Trophoblast cell (in vitro differentiated cells and primary cell): ENCODE results near the gene LOXL1.

ENCODE experiments used
- DNase-seq, 2 donors: peaks; one replicate each; pipeline ENCODE4 v3.0.0-alpha.2; 2016
- H2AFZ ChIP-seq: 2 replicates; pipeline ENCODE4 v1.6.1; 2013; ENCODE audit warnings: low read length, moderate library complexity, mild to moderate bottlenecking; ENCODE audit not compliant: insufficient read depth, poor library complexity
- H2AK5ac ChIP-seq: 2 replicates; pipeline ENCODE4 v1.6.1; 2013; ENCODE audit warnings: mild to moderate bottlenecking, low read length
- H2BK120ac ChIP-seq: 2 replicates; pipeline ENCODE4 v1.6.1; 2013; ENCODE audit warnings: low read length, mild to moderate bottlenecking, moderate library complexity; ENCODE audit not compliant: insufficient read depth, poor library complexity
- H2BK12ac ChIP-seq: 2 replicates; pipeline ENCODE4 v1.6.1; 2013; ENCODE audit warnings: mild to moderate bottlenecking, low read length, moderate library complexity
- H2BK5ac ChIP-seq: 2 replicates; pipeline ENCODE4 v1.6.1; 2013; ENCODE audit warnings: low read length, low read depth, moderate library complexity, mild to moderate bottlenecking; ENCODE audit not compliant: poor library complexity
- H3K14ac ChIP-seq: 2 replicates; pipeline ENCODE4 v1.6.1; 2013; ENCODE audit warnings: mild to moderate bottlenecking, low read length
- H3K18ac ChIP-seq: 2 replicates; pipeline ENCODE4 v1.6.1; 2013; ENCODE audit warnings: mild to moderate bottlenecking, low read length
- H3K23ac ChIP-seq: 2 replicates; pipeline ENCODE4 v1.6.1; 2013; ENCODE audit warnings: low read length
- H3K27ac ChIP-seq: 2 replicates; pipeline ENCODE4 v1.5.1; 2013; ENCODE audit warnings: low read depth, mild to moderate bottlenecking, inconsistent platforms, low read length, moderate library complexity
- H3K27me3 ChIP-seq: 2 replicates; pipeline ENCODE4 v1.6.1; 2013; ENCODE audit warnings: inconsistent platforms, mild to moderate bottlenecking, low read length, moderate library complexity; ENCODE audit not compliant: insufficient read depth
- H3K36me3 ChIP-seq, 2 experiments: 1 replicate in 1 of 2; 2 replicates in 1 of 2; pipeline ENCODE4 v1.6.1; 2013; ENCODE audit warnings: low read length in 2 of 2, mild to moderate bottlenecking in 2 of 2, moderate library complexity in 1 of 2; ENCODE audit not compliant: insufficient read depth in 2 of 2, control insufficient read depth in 1 of 2
- H3K4ac ChIP-seq: 2 replicates; pipeline ENCODE4 v1.6.1; 2013; ENCODE audit warnings: low read depth, mild to moderate bottlenecking, low read length, moderate library complexity
- H3K4me1 ChIP-seq, 2 experiments: 1 replicate in 1 of 2; 2 replicates in 1 of 2; pipeline ENCODE4 v1.6.1; 2013; ENCODE audit warnings: low read length in 2 of 2, mild to moderate bottlenecking in 2 of 2, moderate library complexity in 1 of 2; ENCODE audit not compliant: insufficient read depth in 2 of 2, control insufficient read depth in 1 of 2
- H3K4me2 ChIP-seq: 2 replicates; pipeline ENCODE4 v1.6.1; 2013; ENCODE audit warnings: inconsistent platforms, mild to moderate bottlenecking, low read length, moderate library complexity
- H3K4me3 ChIP-seq: 2 replicates; pipeline ENCODE4 v1.5.1; 2013; ENCODE audit warnings: mild to moderate bottlenecking, low read depth, low read length, inconsistent platforms
- H3K79me1 ChIP-seq: one replicate; pipeline ENCODE4 v1.6.1; 2013; ENCODE audit warnings: low read length
- H3K79me2 ChIP-seq: 2 replicates; pipeline ENCODE4 v1.6.1; 2013; ENCODE audit warnings: low read length, mild to moderate bottlenecking; ENCODE audit not compliant: control insufficient read depth, insufficient read depth, poor library complexity
- H3K9ac ChIP-seq: 2 replicates; pipeline ENCODE4 v1.6.1; 2013; ENCODE audit warnings: mild to moderate bottlenecking, low read length
- H3K9me3 ChIP-seq: 2 replicates; pipeline ENCODE4 v1.6.1; 2013; ENCODE audit warnings: low read depth, mild to moderate bottlenecking, control low read depth, inconsistent platforms, low read length; ENCODE audit not compliant: insufficient read depth
- H4K12ac ChIP-seq: 2 replicates; pipeline ENCODE4 v1.6.1; 2013; ENCODE audit warnings: low read depth, mild to moderate bottlenecking, low read length, moderate library complexity
- H4K8ac ChIP-seq: 2 replicates; pipeline ENCODE4 v1.6.1; 2013; ENCODE audit warnings: low read depth, mild to moderate bottlenecking, low read length, moderate library complexity
- H4K91ac ChIP-seq: one replicate; pipeline ENCODE4 v1.6.1; 2013; ENCODE audit warnings: low read depth, mild to moderate bottlenecking, low read length, moderate library complexity
- WGBS: extraction: QIAGEN DNeasy Blood & Tissue Kit; methylation state at CpG from one replicate; pipeline ENCODE4 v1.1.7; 2013; ENCODE audit warnings: missing lambda C conversion rate; ENCODE audit not compliant: insufficient read length, insufficient coverage; ENCODE audit errors: extremely low coverage; 5-methylcytosine and 5-hydroxymethylcytosine counted together

Gene LOXL1

GRCh38 chr15:73965758-73966113 lies 39.5 kb downstream of the LOXL1 start:
- H2BK120ac ChIP-seq = no peak overlapping the region
- no peak overlapping the region for H2AFZ ChIP-seq
- H4K91ac ChIP-seq = no peak overlapping the region
- no peak overlapping the region for H3K4me3 ChIP-seq
- no peaks in the 10 kb centered on the region for H3K79me2 ChIP-seq
- no peaks in the 10 kb centered on the region for H3K36me3 ChIP-seq
- DNase-seq = no peak
- no peak overlapping the region for H3K18ac ChIP-seq
- no CpG with 5 or more reads among the region's 2 CpGs for WGBS
- H3K14ac ChIP-seq = no peak overlapping the region
- H3K9me3 ChIP-seq = no peaks in the 10 kb centered on the region
- H2BK5ac ChIP-seq = no peak overlapping the region
- no peak overlapping the region for H3K4ac ChIP-seq
- H3K9ac ChIP-seq = no peak overlapping the region
- H3K4me1 ChIP-seq = peaks cover 3 to 12% of the 10 kb centered on the region in 2 experiments
- no peaks in the 10 kb centered on the region for H3K27me3 ChIP-seq
- no peak overlapping the region for H2AK5ac ChIP-seq
- H2BK12ac ChIP-seq = no peak overlapping the region
- no peak overlapping the region for H3K23ac ChIP-seq
- no peak overlapping the region for H4K8ac ChIP-seq
- no peak overlapping the region for H3K4me2 ChIP-seq
- no peak overlapping the region for H4K12ac ChIP-seq
- H3K79me1 ChIP-seq = no peaks in the 10 kb centered on the region
- H3K27ac ChIP-seq = no peak overlapping the region

DNA sequence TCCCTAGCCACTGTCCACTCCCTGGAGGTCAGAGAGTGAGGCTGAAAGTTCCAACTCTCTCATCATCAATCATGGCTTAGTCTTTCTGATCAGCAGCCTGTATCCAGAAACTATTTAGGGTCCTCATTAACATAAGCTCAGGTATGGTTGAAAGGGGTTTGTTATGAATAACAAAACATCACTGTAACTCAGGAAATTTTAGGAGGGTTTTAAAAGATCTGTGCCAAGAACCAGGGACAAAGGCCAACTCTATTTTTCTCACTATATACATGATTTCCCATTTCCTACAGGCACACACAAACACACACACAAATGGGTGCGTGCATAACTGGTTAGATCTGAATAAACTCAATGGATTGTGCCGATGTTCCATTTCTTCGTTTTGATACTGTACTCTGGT lies 42.2 kb downstream of the LOXL1 start:
- Histone ChIP-seq H2BK5ac (no peak overlapping the region), H3K23ac (no peak overlapping the region), H3K36me3 (no peaks in the 10 kb centered on the region), H3K4me1 (peaks cover 3 to 12% of the 10 kb centered on the region in 2 experiments), H3K14ac (no peak overlapping the region), H3K9me3 (no peaks in the 10 kb centered on the region), H3K9ac (no peak overlapping the region), H3K4me3 (no peak overlapping the region), H4K91ac (no peak overlapping the region), H2BK12ac (no peak overlapping the region), H2AFZ (no peak overlapping the region), H3K27me3 (no peaks in the 10 kb centered on the region), H3K27ac (no peak overlapping the region), H3K79me1 (no peaks in the 10 kb centered on the region), H4K12ac (no peak overlapping the region), H3K4me2 (no peak overlapping the region), H3K79me2 (no peaks in the 10 kb centered on the region), H3K4ac (no peak overlapping the region), H3K18ac (no peak overlapping the region), H4K8ac (no peak overlapping the region), H2AK5ac (no peak overlapping the region), H2BK120ac (no peak overlapping the region)
- no peak for DNase-seq
- WGBS = no CpG with 5 or more reads among the region's 3 CpGs

DNA sequence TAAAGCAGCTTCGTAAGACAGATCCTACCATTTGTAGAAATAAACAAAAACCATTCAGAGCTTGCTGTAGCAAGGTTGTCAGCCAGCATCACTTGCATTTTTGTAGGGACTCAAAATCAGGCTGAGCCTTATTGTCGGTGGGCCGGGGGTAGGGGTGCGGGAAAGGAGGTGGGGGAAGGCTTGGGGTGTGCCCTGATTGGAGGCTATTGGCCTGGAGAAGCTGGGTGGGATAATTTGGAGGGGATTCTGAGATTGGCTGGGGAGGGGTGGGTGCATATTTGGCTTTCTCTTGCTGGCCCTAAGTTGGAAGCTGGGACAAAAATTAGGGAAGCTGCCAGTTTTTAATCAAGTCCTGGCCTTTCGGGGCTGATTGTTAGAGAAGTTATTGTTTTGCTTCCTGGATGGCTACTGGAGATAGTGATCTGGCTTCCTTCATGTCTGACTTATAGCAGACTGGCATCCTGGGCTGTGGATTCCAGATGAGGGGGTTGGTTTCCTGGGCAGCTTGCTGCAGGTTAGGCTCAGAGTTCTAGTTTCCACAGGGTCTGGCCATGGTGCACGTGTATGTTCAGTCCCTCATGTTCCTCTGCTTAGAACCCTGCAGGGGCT lies 43.0 kb downstream of the LOXL1 start:
- Histone ChIP-seq H2BK5ac (no peak overlapping the region), H3K79me1 (no peaks in the 10 kb centered on the region), H3K18ac (no peak overlapping the region), H3K23ac (no peak overlapping the region), H3K27ac (no peak overlapping the region), H4K8ac (no peak overlapping the region), H2AFZ (no peak overlapping the region), H3K9ac (no peak overlapping the region), H2BK12ac (no peak overlapping the region), H3K36me3 (no peaks in the 10 kb centered on the region), H4K91ac (peak overlapping the region; percentile 16), H3K79me2 (no peaks in the 10 kb centered on the region), H3K27me3 (no peaks in the 10 kb centered on the region), H4K12ac (no peak overlapping the region), H2BK120ac (no peak overlapping the region), H3K4ac (no peak overlapping the region), H3K4me1 (peaks cover 3 to 12% of the 10 kb centered on the region in 2 experiments), H3K4me3 (no peak overlapping the region), H3K9me3 (no peaks in the 10 kb centered on the region), H3K4me2 (no peak overlapping the region), H2AK5ac (no peak overlapping the region), H3K14ac (no peak overlapping the region)
- DNase-seq = no peak
- WGBS = no CpG with 5 or more reads among the region's 6 CpGs

GRCh38 chr15:73972984-73973682 lies 46.9 kb downstream of the LOXL1 start:
- Histone ChIP-seq H3K79me1 (no peaks in the 10 kb centered on the region), H3K14ac (peak overlapping the region; percentile 49), H2AFZ (peak overlapping the region; percentile 84), H3K23ac (no peak overlapping the region), H3K4me2 (peak overlapping the region; percentile 46), H2BK120ac (no peak overlapping the region), H3K4me3 (no peak overlapping the region), H3K18ac (peak overlapping the region; percentile 64), H2BK5ac (no peak overlapping the region), H4K12ac (peak overlapping the region; percentile 26), H4K8ac (peak overlapping the region; percentile 71), H3K79me2 (no peaks in the 10 kb centered on the region), H3K27ac (no peak overlapping the region), H3K4me1 (peaks cover 0 to 6% of the 10 kb centered on the region in 2 experiments), H3K4ac (no peak overlapping the region), H3K36me3 (no peaks in the 10 kb centered on the region), H4K91ac (no peak overlapping the region), H2BK12ac (no peak overlapping the region), H3K9ac (peak overlapping the region; percentile 11), H3K9me3 (no peaks in the 10 kb centered on the region), H3K27me3 (no peaks in the 10 kb centered on the region), H2AK5ac (no peak overlapping the region)
- DNase-seq = peak; percentile 74 to 93
- no CpG with 5 or more reads among the region's 26 CpGs for WGBS
